ENCODE data around the gene TNFSF12. TPM values are rescaled to one million over a fixed set of nuclear protein-coding genes. Genes with fewer than 3 reads are reported as not detected.

Gene TNFSF12
- total RNA-seq, 1 experiment from 2014 or later, result 7.1 TPM

GRCh38 chr17:7573324-7574080 lies 24.6 kb downstream of the TNFSF12 start:
- Histone ChIP-seq H4K5ac (ENCODE audit: insufficient read length, low read depth, low read length) (no peak overlapping the region), H3K79me2 (ENCODE audit: insufficient read depth, low read length) (peaks cover 21% of the 10 kb centered on the region; the same call in 1 of the 2 replicates), H3K4ac (ENCODE audit: low read depth, low read length) (peak overlapping the region; percentile 64; the same call in 1 of the 2 replicates), H3K27ac (ENCODE audit: insufficient read length, low read depth, low read length) (peak overlapping the region; percentile 31), H3K79me1 (ENCODE audit: insufficient read depth, low read depth, low read length, poor library complexity, severe bottlenecking) (peaks cover 2% of the 10 kb centered on the region), H4K8ac (replicated peaks; ENCODE audit: insufficient read length, low read depth, low read length) (no peak overlapping the region), H3K4me1 (ENCODE audit: insufficient read depth, low read length) (peaks cover 4% of the 10 kb centered on the region; the same call in 1 of the 2 replicates), H2BK5ac (ENCODE audit: insufficient read length, low read length) (peak overlapping the region; percentile 10), H3K23ac (ENCODE audit: insufficient read length, low read depth, low read length) (no peak overlapping the region), H3K18ac (ENCODE audit: insufficient read length, low read depth, low read length) (peak overlapping the region; percentile 90), H4K20me1 (ENCODE audit: control insufficient read depth, insufficient read depth, insufficient read length) (no peaks in the 10 kb centered on the region), H3K4me2 (ENCODE audit: insufficient read depth, insufficient read length, low read length) (peak overlapping the region; percentile 88), H3K9ac (ENCODE audit: extremely low read depth, insufficient read length, low read length) (peak overlapping the region; percentile 96), H3K23me2 (ENCODE audit: insufficient read length, low read depth, low read length, poor library complexity, severe bottlenecking) (peaks cover 5% of the 10 kb centered on the region), H3K14ac (ENCODE audit: insufficient read depth, low read length) (peak overlapping the region; percentile 96), H3T11ph (ENCODE audit: low read length) (no peak overlapping the region), H2BK120ac (ENCODE audit: low read depth, low read length, poor library complexity, severe bottlenecking) (peak overlapping the region; percentile 61), H2BK20ac (ENCODE audit: low read depth, low read length, poor library complexity, severe bottlenecking) (no peak overlapping the region), H4K91ac (ENCODE audit: insufficient read length, low read depth, low read length) (peak overlapping the region; percentile 60), H2BK12ac (ENCODE audit: insufficient read length, low read depth, low read length) (no peak overlapping the region), H3K56ac (ENCODE audit: insufficient read length, low read depth, low read length) (no peak overlapping the region), H2AFZ (ENCODE audit: low read length) (no peak overlapping the region), H2BK15ac (ENCODE audit: low read depth, low read length) (no peak overlapping the region), H3K9me3 (ENCODE audit: control insufficient read depth, low read depth, low read length) (no peaks in the 10 kb centered on the region), H3K27me3 (ENCODE audit: insufficient read depth, low read length) (no peaks in the 10 kb centered on the region), H2AK5ac (ENCODE audit: insufficient read length, low read length) (no peak overlapping the region)
- Mint-ChIP-seq H3K4me1 (peaks cover 39% of the 10 kb centered on the region in 2 experiments), H3K36me3 (ENCODE audit: insufficient read depth in 1 of 3, low read depth in 3 of 3) (peaks cover 71 to 96% (median 87%) of the 10 kb centered on the region in 3 experiments), H3K27me3 (ENCODE audit: low read depth) (peaks cover 10% of the 10 kb centered on the region), H3K27ac (peak overlapping the region; percentile 99 to 100 (median 99)), H3K9me3 (peaks cover 3 to 7% of the 10 kb centered on the region in 2 experiments; a peak in 3 of 5 replicates), H3K4me3 (peak overlapping the region; percentile 98)
- whole genome bisulfite sequencing (ENCODE audit: extremely low coverage, insufficient read length, low lambda C conversion rate), result no CpG with 5 or more reads among the region's 71 CpGs
- no peak for TF ChIP-seq CTCF (conservative IDR thresholded peaks at IDR 0.05)
- DNase-seq, result peak; percentile 90

Measured in H9 (cell line).